ENCODE measurements around the gene ATP13A3. TPM values are rescaled to one million over a fixed set of nuclear protein-coding genes. Genes with fewer than 3 reads are reported as not detected.

The ATP13A3 gene
- total RNA-seq, 2 experiments from 2014 or later, result 79.5 to 84.5 TPM

- intact Hi-C loops (cut with micrococcal nuclease; ENCODE audit: unreplicated experiment), result no loop called here
- Histone ChIP-seq H3K4me1 (ENCODE audit: insufficient read depth, low read length, poor library complexity, severe bottlenecking) (peaks cover 11% of the 10 kb centered on the region), H4K20me1 (ENCODE audit: insufficient read depth, low read length) (no peaks in the 10 kb centered on the region), H3K27ac (ENCODE audit: low read depth, low read length, poor library complexity, severe bottlenecking) (no peak overlapping the region), H3K9me3 (ENCODE audit: low read length) (no peaks in the 10 kb centered on the region), H3K4me2 (ENCODE audit: low read length) (no peak overlapping the region), H3K36me3 (ENCODE audit: insufficient read depth, low read length) (peaks cover 85% of the 10 kb centered on the region), H3K79me2 (ENCODE audit: insufficient read depth, low read depth, low read length) (no peaks in the 10 kb centered on the region), H3K4me3 (ENCODE audit: low read depth, low read length, poor library complexity, severe bottlenecking) (no peak overlapping the region), H3K9me2 (ENCODE audit: insufficient read depth, low read length) (no peaks in the 10 kb centered on the region), H2AFZ (ENCODE audit: low read length) (no peak overlapping the region)
- ChIA-PET POLR2A (interaction anchor here (0.7 to 2.0 kb wide), 8 partner anchors 9 to 850 kb away, joined by 3 to 9 read pairs (median 4); no protein-coding TSS in a partner anchor), CTCF (ENCODE audit: unreplicated experiment) (no interaction called here)
- BruUV-seq (replicated peaks), result no TSS peak
- no peak for DNase-seq (ENCODE audit: low spot score)
- no peak for TF ChIP-seq CTCF (conservative IDR thresholded peaks at IDR 0.05; ENCODE audit: low read length)
- no peak for TF ChIP-seq EZH2phosphoT487 (IDR thresholded peaks at IDR 0.05; ENCODE audit: borderline replicate concordance, low read depth, low read length)
Observed at GRCh38 chr3:194447161-194447560, 39.6 kb downstream of the ATP13A3 start.

DNA sequence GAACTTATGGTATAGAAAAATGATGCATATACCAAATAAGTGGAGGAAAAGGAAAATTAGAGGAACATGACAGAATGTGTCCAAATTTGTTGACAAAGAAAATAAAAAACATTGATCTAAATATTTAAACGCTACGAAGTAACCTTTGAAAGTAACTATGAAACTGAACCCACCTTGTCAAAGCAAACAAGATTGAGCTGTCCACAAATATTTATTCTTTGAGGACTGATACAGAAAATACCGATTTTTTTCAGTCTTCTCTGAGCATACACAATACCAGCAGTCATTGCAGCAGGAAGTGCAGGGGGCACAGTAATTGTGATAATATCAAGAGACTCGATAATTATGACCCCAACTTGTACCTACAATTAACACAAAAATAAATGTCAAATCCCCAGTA lies 40.0 kb downstream of the ATP13A3 start:
- Histone ChIP-seq H4K20me1 (ENCODE audit: insufficient read depth, low read length) (no peaks in the 10 kb centered on the region), H3K4me3 (ENCODE audit: low read depth, low read length, poor library complexity, severe bottlenecking) (no peak overlapping the region), H2AFZ (ENCODE audit: low read length) (no peak overlapping the region), H3K36me3 (ENCODE audit: insufficient read depth, low read length) (peaks cover 85% of the 10 kb centered on the region), H3K79me2 (ENCODE audit: insufficient read depth, low read depth, low read length) (no peaks in the 10 kb centered on the region), H3K9me3 (ENCODE audit: low read length) (no peaks in the 10 kb centered on the region), H3K9me2 (ENCODE audit: insufficient read depth, low read length) (no peaks in the 10 kb centered on the region), H3K4me2 (ENCODE audit: low read length) (no peak overlapping the region), H3K27ac (ENCODE audit: low read depth, low read length, poor library complexity, severe bottlenecking) (no peak overlapping the region), H3K4me1 (ENCODE audit: insufficient read depth, low read length, poor library complexity, severe bottlenecking) (peaks cover 11% of the 10 kb centered on the region)
- no peak for DNase-seq (ENCODE audit: low spot score)
- no TSS peak for BruUV-seq (replicated peaks)
- TF ChIP-seq EZH2phosphoT487 (IDR thresholded peaks at IDR 0.05; ENCODE audit: borderline replicate concordance, low read depth, low read length) (no peak), CTCF (conservative IDR thresholded peaks at IDR 0.05; ENCODE audit: low read length) (no peak)
- POLR2A ChIA-PET, result interaction anchor here (1.1 to 2.0 kb wide), 3 partner anchors 9 to 14 kb away, joined by 3 to 9 read pairs (median 3); no protein-coding TSS in a partner anchor
- CTCF ChIA-PET (ENCODE audit: unreplicated experiment), result no interaction called here
- intact Hi-C loops (cut with micrococcal nuclease; ENCODE audit: unreplicated experiment), result no loop called here

DNA sequence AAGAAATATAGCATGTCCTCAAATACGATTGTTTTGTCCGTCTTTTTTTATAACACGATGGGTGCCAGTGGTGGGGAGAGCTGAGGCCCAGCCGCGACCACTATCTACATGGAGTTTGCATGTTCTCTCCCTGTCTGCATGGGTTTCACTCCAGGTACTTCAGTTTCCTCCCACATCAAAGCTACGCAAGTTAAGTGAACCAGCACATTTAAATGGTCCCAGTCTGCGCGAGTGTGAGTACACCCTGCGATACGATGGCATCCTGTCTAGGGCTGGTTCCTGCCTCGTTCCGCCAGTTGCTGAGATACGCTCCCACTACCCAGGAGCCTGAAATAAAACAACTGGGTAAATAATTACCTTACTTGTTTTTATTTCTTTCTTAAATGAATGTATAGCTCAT lies 40.6 kb downstream of the ATP13A3 start:
- intact Hi-C loops (cut with micrococcal nuclease; ENCODE audit: unreplicated experiment), result no loop called here
- Histone ChIP-seq H3K9me2 (ENCODE audit: insufficient read depth, low read length) (no peaks in the 10 kb centered on the region), H3K36me3 (ENCODE audit: insufficient read depth, low read length) (peaks cover 84% of the 10 kb centered on the region), H3K4me3 (ENCODE audit: low read depth, low read length, poor library complexity, severe bottlenecking) (no peak overlapping the region), H3K79me2 (ENCODE audit: insufficient read depth, low read depth, low read length) (no peaks in the 10 kb centered on the region), H3K4me1 (ENCODE audit: insufficient read depth, low read length, poor library complexity, severe bottlenecking) (peaks cover 11% of the 10 kb centered on the region), H2AFZ (ENCODE audit: low read length) (no peak overlapping the region), H3K9me3 (ENCODE audit: low read length) (no peaks in the 10 kb centered on the region), H3K27ac (ENCODE audit: low read depth, low read length, poor library complexity, severe bottlenecking) (no peak overlapping the region), H3K4me2 (ENCODE audit: low read length) (no peak overlapping the region), H4K20me1 (ENCODE audit: insufficient read depth, low read length) (no peaks in the 10 kb centered on the region)
- ChIA-PET CTCF (ENCODE audit: unreplicated experiment) (no interaction called here), POLR2A (interaction anchor here (1.1 to 2.0 kb wide), 3 partner anchors 8 to 14 kb away, joined by 3 to 9 read pairs (median 3); no protein-coding TSS in a partner anchor)
- DNase-seq (ENCODE audit: low spot score), result no peak
- no TSS peak for BruUV-seq (replicated peaks)
- TF ChIP-seq EZH2phosphoT487 (IDR thresholded peaks at IDR 0.05; ENCODE audit: borderline replicate concordance, low read depth, low read length) (no peak), CTCF (conservative IDR thresholded peaks at IDR 0.05; ENCODE audit: low read length) (no peak)
